GM04504 (cell line): ENCODE results near the gene GADD45A.

Source experiments
- DNase-seq: peaks from one replicate; pipeline ENCODE4 v3.0.0-alpha.2; 2012; ENCODE audit warnings: low read depth

GADD45A gene

DNA sequence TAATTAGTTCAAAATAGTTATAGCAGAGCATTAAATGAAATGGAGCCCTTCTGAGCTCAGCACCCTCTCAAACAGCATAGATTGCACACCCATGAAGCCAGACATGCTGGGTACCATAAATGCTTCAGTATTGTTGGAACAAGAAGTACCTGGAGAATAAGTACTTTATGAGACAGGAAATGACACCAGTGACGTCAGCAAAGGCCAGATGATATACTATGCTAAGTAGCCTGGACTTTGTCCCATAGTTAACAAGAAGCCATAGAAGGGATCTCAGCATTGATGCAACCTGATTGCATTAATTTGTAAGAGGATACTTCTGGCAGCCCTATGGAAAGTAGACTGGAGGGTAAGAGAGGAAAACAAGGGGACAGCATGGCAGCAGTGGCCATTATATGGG lies 16.3 kb upstream of the GADD45A start:
- no peak for DNase-seq

DNA sequence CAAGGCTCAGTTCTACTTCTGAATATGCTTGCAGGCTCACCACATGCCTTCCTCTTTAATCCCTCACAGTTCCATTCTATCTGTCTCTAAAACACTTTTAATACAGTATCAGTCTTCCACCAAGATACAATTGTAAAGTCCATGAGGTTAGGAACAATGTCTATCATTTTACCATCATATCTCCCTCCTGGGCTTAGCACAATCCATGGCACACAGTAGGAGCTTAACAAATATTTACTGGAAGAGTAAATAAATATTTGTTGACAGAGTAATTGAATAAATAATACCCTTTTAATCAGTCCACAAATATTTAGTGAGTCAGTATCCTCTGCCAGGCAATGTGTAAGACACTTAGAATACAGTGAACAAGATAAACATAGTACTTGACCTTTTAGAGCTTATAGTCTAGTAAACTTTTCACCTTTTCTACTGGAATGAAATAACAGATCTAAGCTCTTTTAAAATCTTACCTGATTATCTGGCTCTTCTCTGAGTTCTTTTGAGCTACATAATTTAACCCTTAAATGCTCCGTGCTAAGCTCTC lies 12.7 kb upstream of the GADD45A start:
- DNase-seq, result no peak

DNA sequence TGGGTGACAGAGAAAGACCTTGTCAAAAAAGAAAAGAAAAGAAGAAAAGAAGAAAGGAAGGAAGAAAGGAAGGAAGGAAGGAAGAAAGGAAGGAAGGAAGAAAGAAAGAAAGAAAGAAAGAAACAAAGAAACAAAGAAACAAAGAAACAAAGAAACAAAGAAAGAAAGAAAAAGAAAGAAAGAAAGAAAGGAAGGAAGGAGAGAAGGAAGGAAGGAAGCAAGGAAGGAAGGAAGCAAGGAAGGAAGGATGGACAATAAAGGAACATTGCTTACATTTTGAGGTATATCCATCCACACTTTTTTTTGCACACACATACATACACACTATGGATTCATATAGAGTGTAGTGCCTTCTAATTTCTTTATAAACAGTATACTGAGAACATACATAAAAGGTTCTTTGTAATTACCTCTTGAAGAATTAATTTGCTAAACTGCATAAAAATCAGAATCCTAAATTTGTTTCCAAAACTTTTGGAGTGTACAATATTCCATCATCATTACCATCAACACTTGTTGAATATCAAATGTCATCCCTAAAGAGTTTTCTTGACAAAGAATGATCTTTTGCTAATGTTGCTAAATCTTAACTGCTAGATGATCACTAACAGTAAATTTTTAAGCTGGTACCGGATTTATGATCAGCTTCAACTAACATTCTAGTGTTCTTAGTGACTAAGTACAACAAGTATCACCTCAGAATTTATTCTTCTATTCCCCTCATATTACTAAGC lies 11.4 kb upstream of the GADD45A start:
- DNase-seq, result no peak

DNA sequence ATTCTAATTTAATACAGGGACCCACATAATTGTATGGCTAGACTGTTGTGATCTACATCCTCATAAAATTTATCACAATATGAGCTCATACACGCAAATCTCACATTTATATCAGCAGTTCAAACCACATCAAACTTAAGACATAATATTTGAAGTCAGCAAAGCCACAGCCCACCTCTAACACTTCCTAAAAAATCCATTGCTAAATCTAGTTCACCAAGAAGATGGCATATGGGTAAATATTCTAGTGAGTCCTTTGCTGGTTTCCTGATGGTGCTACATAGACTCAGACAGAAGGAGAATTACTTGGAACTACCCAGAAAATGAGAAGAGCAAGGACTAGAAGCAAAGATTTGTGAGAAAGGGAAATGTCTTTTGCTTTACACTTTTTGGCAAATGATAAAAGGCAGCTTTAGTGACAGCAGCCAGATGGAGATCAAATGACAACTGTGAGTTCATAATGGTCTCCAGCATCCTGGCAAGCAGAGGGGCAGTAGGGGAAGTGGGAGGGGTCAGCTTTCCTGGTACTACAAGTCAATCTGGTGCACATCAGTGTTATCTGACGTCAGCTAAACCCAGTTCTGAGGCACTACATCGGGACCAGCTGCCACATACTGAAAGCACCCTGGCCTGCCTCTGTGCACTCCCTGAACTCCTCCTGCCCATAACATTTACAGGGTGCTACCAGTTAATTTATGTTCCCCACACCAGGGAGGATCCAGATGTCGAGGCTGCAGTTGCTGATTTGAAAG lies 10.6 kb upstream of the GADD45A start:
- peak; percentile 55 for DNase-seq

DNA sequence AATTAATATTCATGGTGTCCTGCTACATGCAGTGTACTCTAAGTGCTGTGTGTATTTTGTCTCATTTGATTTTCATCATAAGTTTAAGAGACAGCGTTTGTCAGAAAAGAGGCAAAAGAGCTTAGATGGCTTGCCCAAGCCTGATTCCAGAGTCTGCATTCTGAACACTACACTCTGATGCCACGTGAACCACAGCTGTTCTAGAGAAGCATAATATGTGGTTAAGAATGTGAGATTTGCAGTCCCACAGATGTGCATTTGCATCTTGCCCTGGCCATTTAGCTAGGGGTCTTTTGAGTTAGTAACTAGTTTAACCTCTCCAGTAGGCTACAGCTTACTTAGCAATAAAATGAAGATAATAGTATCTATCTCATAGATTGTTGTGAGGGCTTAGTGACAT lies 9.2 kb upstream of the GADD45A start:
- no peak for DNase-seq

DNA sequence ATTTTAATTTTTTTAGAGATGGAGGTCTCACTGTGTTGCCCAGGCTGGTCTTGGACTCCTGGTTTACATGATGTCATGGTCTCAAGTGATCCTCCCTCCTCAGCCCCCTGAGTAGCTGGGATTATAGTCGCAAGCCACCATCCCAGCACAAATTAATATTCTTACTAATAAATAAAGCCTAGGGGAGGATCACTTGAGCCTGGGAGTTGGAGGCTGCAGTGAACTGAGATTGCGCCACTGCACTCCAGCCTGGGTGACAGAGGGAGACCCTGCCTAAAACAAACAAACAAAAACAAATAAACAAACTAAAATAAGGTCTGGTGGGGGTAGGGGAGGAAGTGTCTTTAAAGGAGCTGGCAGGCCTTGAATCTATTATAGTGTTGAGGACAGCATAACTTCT lies 8.7 kb upstream of the GADD45A start:
- DNase-seq, result no peak

DNA sequence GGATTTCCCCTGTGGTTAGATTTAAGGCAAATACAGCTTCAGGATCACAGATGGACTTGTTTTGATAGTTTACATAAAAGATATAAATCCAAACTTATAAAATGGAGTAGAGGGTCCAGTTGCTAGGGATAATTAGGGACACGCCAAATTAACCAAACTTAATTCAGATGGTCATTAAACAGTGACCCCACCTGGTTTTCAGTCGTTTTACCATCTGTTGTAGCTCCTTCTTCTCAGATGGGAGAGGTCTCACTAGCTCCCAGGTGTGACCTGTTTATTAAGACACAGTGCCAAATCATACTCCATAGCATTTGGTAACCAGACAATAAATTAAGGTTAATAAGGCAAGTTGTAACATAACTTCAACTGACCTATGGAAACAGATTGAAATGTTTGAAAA lies 8.1 kb upstream of the GADD45A start:
- no peak for DNase-seq

DNA sequence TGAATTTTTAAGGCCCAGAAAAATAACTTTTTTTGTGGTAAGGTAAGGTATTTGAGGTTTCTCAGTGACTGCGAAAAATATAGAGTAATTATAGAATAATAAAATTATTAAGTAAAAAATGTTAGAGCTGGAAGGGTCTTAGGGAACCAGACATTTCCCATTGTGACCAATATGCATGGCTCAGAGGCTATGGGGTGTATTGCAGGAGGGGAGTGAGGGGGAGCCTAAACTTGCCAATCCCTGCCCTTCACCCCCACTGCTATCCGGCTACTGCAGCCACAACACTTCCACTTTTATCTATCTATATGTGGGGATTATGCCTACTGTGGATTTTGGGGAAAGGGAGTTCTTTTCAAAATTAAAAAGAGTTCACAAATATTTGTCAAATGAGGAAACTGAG lies 7.6 kb upstream of the GADD45A start:
- DNase-seq, result no peak

DNA sequence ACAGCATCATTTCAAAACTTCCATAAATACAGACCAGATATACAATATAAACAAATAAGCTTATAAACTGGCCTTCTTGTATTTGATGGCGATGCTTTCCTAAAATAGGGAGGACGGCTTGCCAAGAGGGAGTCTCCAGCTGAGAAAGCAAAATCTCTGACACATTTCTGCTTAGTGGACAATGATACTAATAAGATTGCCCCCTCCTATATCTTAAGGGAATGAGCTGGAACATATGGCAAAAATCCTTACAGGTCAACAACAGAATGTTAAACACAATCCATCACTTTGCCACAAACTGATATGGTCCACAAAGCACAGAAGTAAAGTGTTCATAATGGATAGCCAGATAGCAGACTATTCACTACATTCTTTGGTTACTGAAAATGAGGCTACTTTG lies 7.1 kb upstream of the GADD45A start:
- DNase-seq, result no peak

DNA sequence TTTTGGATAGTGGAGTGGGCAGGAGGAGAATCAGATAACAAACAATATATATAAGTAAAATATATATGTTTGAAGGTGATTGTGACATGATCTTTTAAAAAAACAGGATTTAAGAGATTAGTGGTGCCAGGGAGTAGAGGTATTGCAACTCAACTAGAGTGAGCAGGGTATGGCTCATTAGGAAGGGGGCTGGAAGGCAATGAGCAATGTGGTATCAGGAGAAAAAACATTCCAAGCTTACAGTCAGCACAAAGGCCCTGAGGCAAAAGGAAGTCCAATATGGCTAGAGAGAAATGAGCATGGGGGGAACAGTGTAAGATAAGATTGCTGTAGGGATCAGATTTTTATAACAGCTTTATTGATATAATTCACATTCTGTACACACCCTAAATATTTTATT lies 5.3 kb upstream of the GADD45A start:
- no peak for DNase-seq

DNA sequence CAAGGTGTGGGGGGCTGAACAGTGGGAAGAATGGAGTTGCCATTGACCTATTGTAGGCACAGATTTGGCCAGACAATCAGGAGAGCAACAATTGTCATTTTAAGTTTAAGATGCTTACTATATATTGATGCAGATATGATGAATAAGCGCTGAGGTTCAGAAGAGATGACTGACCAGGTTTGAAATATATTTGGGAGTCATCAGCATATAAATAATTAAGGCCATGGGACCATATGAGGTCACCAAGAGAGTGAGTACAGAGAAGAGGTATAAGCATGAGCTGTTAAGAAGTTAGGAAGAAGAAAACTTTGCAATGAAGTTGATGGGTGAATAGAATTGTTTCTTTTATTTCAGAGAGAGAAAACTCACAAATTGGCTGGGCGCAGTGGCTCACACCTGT lies 4.5 kb upstream of the GADD45A start:
- no peak for DNase-seq

DNA sequence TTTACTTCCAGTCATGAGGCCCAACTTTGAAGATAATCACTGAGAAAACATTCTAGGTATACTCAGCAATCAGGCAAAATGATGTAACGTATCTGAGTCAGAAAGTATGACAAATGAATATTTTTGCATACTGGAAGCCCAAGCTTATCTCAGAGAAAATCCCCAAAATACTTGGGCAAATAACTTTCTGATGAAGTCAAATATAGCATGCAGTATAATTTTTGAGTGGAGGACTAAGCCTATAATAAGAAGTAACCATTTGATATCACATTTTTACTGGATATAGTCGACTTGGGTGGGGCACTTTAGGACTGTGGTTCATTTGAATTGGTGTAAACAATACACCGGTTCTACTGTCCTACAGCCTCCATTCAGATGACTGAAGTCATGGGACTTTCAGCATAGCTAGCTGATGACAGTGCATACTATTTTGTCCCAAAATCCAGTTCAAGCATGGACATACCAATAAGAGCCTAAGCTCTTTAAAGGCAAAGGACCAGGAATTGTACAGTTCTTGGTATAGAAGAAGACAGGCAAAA lies 2.3 kb upstream of the GADD45A start:
- DNase-seq, result peak; percentile 55

DNA sequence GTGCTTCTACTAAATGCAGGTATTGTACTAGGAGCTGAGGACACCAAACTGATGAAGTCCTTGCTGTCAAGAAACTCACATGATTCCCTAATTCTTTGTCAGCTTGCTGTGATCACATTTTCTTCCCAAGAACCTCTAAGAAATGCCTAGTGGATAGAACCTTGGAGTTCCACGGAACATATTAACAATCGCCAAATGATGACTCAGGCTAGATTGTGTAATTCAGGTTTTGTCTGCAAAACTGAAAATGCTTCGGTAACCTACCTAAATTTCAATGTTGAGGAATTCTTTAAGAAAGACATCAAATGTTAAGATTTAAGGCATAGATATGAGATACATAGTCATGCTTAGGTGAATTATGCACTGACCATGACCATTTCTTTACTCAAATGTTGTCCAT lies 1.7 kb upstream of the GADD45A start:
- no peak for DNase-seq

DNA sequence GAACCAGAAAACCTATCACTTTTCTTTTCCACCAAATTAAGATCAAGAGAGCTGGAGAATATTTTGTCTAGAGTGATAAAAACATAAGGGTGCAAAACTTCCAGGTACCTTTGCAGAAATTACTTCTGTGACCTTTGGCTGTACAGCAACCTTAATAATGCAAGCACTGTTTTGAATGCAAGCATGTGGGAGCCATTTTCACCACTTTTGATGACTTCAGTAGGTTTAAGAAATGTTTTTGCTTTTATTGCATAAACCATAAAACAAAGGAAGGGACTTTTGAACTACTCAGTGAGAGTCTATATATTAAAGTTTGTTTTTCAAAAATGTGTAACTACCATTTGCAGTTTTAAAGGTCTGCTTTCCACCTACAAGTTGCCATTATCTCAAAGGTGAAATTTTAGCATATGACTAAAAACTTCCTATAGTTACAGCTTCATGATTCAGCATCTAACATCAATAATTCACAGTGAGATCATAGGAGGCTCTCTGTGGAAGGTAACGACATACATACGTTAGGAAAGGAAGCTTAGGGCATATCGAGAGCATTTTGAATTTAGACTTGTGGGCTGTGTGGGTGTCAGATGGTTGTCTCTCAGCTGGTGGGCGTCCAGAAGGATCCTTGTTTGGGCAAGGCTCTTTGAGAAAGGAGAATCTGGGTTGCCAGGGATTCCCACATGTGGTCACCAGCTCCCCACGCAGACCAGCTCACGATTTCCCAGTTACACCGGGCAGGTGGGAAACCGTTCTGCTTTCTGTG lies 1.1 kb upstream of the GADD45A start:
- DNase-seq, result no peak

DNA sequence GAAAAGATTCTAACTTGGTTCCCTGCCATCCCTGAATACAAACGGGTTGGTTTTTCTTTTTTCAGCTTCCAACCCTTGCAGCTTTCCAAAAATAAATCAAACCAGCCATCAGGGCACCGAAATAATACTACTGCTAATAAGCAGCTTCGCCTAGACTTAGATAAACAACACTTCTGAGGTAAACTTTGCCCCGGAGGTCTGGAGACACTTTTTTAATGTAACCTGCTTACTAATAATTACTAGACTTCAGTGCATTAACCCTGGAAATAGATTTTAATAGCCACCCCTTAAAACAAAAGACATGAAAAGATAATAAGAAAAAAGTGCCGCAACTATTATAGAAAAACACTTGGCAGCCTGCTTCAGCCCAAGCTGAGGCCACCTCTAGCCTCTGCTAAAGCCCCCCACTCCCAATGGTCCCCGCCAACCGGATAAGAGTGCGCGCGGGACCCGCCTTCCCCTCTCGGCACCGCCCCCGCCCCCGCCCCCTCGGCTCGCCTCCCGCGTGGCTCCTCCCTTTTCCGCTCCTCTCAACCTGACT lies 405 bp upstream of the GADD45A start:
- DNase-seq, result no peak

DNA sequence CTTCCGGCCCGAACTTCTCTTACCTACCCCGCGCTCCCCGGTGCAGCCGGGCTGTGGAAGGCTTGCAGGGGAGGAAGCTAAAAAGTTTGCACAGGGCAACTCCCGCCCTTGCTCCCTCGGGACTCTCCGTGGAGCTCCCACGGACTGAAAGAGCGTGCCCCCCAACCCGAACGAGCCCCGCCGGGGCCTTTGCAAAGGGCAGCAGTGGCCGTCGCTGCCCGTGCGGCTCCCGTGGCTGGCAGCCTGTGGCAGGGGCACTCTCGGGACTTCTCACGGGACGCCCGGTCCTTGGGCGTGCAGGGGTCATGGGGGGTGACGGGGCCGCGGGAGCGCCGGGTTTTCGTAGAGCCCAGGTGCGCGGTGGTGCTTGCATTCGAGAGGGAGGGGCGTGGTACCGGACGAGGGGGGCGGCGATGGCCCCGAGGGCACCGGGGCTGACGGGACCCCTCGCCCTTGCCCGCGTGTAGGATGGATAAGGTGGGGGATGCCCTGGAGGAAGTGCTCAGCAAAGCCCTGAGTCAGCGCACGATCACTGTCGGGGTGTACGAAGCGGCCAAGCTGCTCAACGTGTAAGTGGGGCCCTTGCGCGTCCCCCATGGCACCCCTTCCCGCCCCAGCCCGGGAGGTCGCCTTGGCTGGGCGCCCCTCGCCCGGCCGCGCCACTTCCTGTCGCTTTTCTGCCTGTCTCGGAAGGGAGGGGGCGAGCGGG lies 711 bp downstream of the GADD45A start:
- DNase-seq, result no peak

DNA sequence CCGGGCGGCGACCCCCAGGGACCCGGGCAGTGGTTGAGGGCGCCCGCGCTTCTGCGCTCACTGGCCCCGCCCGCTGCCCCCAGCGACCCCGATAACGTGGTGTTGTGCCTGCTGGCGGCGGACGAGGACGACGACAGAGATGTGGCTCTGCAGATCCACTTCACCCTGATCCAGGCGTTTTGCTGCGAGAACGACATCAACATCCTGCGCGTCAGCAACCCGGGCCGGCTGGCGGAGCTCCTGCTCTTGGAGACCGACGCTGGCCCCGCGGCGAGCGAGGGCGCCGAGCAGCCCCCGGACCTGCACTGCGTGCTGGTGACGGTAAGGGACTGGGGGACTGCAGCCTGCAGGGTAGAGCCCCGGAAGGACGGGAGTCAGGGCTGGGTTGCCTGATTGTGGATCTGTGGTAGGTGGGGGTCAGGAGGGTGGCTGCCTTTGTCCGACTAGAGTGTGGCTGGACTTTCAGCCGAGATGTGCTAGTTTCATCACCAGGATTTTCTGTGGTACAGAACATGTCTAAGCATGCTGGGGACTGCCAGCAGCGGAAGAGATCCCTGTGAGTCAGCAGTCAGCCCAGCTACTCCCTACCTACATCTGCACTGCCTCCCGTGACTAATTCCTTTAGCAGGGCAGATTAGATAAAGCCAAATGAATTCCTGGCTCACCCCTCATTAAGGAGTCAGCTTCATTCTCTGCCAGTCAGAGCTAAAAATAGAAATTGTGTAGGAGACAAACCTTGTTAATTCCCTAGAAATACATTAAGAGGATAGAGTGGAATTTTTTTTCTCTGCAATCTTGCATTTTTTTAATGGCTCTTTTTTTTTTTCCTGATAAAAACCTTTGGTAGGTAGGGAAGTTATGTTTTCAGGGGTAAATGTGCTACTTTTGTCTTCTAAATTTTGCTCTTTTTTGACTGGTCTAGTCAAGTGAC lies 1.5 kb downstream of the GADD45A start:
- peak; percentile 96 for DNase-seq

DNA sequence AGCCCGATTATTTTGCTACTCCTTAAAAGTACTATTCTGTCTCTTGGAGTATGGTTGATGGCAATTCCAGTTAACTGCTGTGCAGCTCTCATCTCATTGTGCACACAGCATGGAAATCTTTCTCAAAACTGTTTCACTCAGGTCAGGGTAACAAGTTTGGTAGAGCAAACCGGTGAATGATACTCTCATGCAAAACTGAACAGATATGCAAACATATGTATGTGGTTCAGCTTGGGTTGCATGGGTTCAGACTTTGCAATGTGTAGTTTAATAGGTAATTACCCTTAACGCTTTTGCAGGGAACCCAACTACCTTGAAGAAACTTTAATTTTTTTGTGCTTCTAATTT lies 2.2 kb downstream of the GADD45A start:
- DNase-seq, result no peak

DNA sequence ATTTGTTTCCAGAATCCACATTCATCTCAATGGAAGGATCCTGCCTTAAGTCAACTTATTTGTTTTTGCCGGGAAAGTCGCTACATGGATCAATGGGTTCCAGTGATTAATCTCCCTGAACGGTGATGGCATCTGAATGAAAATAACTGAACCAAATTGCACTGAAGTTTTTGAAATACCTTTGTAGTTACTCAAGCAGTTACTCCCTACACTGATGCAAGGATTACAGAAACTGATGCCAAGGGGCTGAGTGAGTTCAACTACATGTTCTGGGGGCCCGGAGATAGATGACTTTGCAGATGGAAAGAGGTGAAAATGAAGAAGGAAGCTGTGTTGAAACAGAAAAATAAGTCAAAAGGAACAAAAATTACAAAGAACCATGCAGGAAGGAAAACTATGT lies 2.6 kb downstream of the GADD45A start:
- DNase-seq, result no peak

DNA sequence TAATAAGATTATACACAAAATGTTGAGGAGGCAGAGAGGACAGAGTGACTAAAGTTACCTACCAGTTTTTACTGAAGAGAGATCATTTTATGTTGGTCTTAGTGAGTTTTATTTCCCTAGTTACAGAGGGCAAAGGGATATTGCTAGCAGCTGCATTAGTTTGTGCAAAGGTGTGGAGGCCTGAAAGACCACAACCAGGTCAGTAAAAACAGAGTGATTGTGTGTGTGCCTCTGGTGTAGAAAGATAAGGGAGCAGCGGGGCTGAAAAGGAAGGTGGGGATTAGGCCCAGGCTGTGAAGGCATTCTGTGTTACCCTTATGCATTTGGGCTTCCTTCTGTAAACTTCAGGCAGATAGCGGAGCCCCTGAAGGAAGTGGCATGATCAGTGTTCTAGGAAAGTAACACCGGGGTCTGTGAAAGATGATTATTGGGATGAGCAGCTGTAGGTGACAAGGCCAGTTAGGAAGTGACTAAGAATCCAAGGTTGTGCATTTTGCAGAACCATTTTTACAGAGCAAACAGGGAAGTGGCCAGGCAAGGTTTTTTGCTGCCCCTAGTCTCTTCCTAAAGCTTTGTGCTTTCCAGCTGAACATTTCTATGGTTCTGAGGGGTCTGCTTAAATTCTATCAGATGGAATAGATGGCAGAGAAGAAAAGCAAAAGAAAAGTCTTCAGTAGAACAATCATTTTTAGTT lies 3.7 kb downstream of the GADD45A start:
- no peak for DNase-seq
